ENCODE measurements around the gene RNF182. TPM values are rescaled to one million over a fixed set of nuclear protein-coding genes. Genes with fewer than 3 reads are reported as not detected.

Gene RNF182, protein sequence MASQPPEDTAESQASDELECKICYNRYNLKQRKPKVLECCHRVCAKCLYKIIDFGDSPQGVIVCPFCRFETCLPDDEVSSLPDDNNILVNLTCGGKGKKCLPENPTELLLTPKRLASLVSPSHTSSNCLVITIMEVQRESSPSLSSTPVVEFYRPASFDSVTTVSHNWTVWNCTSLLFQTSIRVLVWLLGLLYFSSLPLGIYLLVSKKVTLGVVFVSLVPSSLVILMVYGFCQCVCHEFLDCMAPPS
- total RNA-seq = 0.32 and 0.34 TPM in 2 replicates

DNA sequence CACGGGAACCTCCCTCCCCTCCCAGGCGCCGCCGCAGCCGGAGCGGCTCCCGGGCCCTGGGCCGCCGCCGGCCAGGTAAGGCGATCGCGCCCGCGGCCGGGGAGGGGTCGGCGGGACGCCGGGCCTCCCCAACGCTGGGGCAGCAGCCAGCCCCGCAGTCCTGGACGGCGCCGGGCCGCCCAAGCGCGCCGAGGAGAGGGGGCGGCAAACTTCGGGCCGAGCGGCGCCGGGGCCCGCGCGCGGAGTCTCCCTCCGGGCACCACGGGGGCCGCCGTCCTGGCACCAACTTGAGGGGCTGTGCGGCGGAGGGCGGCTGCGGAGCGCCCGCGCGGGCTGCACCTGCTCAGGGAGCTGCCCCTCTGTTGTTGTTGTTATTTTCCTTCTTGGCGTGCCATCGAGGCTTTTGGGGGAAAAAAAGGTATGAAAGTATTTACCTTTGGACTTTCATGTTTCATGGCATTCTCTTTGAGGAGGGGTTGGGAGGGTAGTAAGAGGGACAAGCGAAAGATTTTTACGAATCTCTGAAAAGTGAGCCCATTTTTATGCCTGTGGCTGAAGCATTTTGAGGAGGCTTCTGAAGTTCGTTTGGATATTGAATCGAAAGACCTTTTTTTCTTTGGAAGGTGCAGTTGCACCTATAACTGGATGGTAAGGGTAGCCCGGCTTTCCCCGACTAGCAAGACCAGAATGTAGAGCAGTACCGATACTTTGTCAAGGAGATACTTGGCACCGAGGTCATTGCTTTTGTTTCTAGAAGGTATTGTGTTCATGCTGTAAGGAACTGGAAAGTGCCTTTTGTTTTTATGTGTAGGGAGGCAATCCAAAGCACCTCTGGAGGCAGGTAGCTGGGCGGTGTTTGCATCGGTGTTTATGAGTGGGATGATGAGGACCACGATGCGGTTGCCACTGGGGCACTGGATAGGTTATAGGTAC is at the start of gene RNF182:
Gene RNF182, plus strand, starts transcription at position 4 of the 933 bp plus-strand sequence. CDS start 52,168 bp downstream, outside the sequence.

Other genes starting within 250 kb of the RNF182 start
- gene RANBP9, start 213.1 kb upstream of the RNF182 start, total RNA-seq = 29.2 and 32.8 TPM in 2 replicates
- gene MCUR1, start 110.4 kb upstream of the RNF182 start, total RNA-seq = 3.6 and 7.6 TPM in 2 replicates
- gene CD83, start 192.8 kb downstream of the RNF182 start, total RNA-seq = 1.9 and 2.5 TPM in 2 replicates